ENCODE measurements around the gene PIP5KL1.

DNA sequence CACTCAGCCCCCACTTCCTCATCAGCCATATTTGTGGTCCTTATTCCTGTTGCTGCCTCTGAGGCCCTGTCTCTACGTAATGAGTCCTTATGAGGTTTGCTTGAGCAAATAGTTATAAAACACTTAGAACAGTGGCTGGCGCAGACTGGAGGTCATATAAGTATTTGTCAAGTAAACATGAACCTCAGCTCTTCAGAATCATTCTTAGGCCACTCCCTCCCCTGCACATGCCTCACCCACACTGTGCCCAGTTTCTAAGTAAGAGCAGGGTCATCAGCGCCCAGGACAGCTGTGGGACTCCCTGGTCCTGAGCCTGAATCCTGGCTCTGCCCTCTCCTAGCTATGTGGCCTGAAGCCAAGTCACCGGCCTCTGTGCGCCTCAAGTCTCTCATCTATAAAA, 17.7 kb downstream of the PIP5KL1 start:
- no peak for TF ChIP-seq EZH2phosphoT487 (IDR thresholded peaks at IDR 0.05; ENCODE audit: low read depth, severe bottlenecking, unreplicated experiment)
- TF ChIP-seq, protein P1, sequence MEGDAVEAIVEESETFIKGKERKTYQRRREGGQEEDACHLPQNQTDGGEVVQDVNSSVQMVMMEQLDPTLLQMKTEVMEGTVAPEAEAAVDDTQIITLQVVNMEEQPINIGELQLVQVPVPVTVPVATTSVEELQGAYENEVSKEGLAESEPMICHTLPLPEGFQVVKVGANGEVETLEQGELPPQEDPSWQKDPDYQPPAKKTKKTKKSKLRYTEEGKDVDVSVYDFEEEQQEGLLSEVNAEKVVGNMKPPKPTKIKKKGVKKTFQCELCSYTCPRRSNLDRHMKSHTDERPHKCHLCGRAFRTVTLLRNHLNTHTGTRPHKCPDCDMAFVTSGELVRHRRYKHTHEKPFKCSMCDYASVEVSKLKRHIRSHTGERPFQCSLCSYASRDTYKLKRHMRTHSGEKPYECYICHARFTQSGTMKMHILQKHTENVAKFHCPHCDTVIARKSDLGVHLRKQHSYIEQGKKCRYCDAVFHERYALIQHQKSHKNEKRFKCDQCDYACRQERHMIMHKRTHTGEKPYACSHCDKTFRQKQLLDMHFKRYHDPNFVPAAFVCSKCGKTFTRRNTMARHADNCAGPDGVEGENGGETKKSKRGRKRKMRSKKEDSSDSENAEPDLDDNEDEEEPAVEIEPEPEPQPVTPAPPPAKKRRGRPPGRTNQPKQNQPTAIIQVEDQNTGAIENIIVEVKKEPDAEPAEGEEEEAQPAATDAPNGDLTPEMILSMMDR (IDR thresholded peaks at IDR 0.05; ENCODE audit: poor library complexity) = no peak
